IMR-90 (cell line): ENCODE data around the gene OR6T1. TPM values are rescaled to one million over a fixed set of nuclear protein-coding genes. Genes with fewer than 3 reads are reported as not detected.

Experiments used
- ATAC-seq: fragments of 200-7000 bp; cut with Tn5 transposase; 2 replicates; pipeline ENCODE4 v1.9.1; 2020; ENCODE audit warnings: low read depth, mild to moderate bottlenecking, moderate library complexity
- BruUV-seq: library from RNA; stranded (reverse); fragments of 400-500 nt; replicated peaks from 2 replicates; lab custom pipeline; 2021; lab: Mats Ljungman, UMichigan
- CTCF ChIA-PET: fragments of 300-600 bp; formaldehyde crosslinking; extraction: SDS; loops from one replicate; lab custom pipeline; 2021; ENCODE audit warnings: antibody characterized with exemption; lab: Yijun Ruan, JAX
- POLR2A ChIA-PET: fragments of 300-600 bp; sonication (Branson Sonifier 250); formaldehyde crosslinking; loops from one replicate; lab custom pipeline; 2022; ENCODE audit warnings: antibody characterized with exemption; ENCODE audit not compliant: unreplicated experiment; lab: Charles Lee
- DNase-seq: peaks from one replicate; pipeline ENCODE4 v3.0.0; 2013
- H2AFZ ChIP-seq: replicated peaks from 2 replicates; pipeline ENCODE3; 2013; ENCODE audit warnings: low read length, mild to moderate bottlenecking; ENCODE audit not compliant: poor library complexity
- H2AK5ac ChIP-seq: 2 replicates; pipeline ENCODE4 v1.6.1; 2013; ENCODE audit warnings: low read depth, low read length, inconsistent platforms
- H2AK9ac ChIP-seq: replicated peaks from 2 replicates; pipeline ENCODE3; 2013; ENCODE audit warnings: mild to moderate bottlenecking, low read depth, low read length, moderate library complexity; ENCODE audit not compliant: poor library complexity
- H2BK120ac ChIP-seq: 2 replicates; pipeline ENCODE4 v1.6.1; 2013; ENCODE audit warnings: low read depth, low read length, inconsistent platforms
- H2BK15ac ChIP-seq: 3 replicates; pipeline ENCODE4 v1.6.1; 2013; ENCODE audit warnings: low read depth, low read length, inconsistent platforms
- H2BK20ac ChIP-seq: 2 replicates; pipeline ENCODE4 v1.6.1; 2013; ENCODE audit warnings: low read depth, mild to moderate bottlenecking, inconsistent platforms, low read length, moderate library complexity
- H2BK5ac ChIP-seq: 2 replicates; pipeline ENCODE4 v1.6.1; 2013; ENCODE audit warnings: mild to moderate bottlenecking, low read depth, low read length, inconsistent platforms; ENCODE audit not compliant: poor library complexity, severe bottlenecking
- H3K14ac ChIP-seq: replicated peaks from 2 replicates; pipeline ENCODE4 v1.6.1; 2013; ENCODE audit warnings: low read depth, low read length, inconsistent platforms
- H3K18ac ChIP-seq: 2 replicates; pipeline ENCODE4 v1.6.1; 2013; ENCODE audit warnings: low read depth, low read length, control low read depth
- H3K23ac ChIP-seq: 2 replicates; pipeline ENCODE4 v1.6.1; 2013; ENCODE audit warnings: low read depth, low read length, inconsistent platforms
- H3K27ac ChIP-seq: 2 replicates; pipeline ENCODE4 v1.5.1; 2013; ENCODE audit warnings: mild to moderate bottlenecking, control low read depth, low read length; ENCODE audit not compliant: insufficient read depth
- H3K27me3 ChIP-seq: 2 replicates; pipeline ENCODE4 v1.6.1; 2013; ENCODE audit warnings: low read length; ENCODE audit not compliant: control insufficient read depth, insufficient read depth
- H3K36me3 ChIP-seq: 2 replicates; pipeline ENCODE4 v1.6.1; 2013; ENCODE audit warnings: low read length, mixed read lengths; ENCODE audit not compliant: control insufficient read depth, insufficient read depth
- H3K4ac ChIP-seq: 2 replicates; pipeline ENCODE4 v1.6.1; 2013; ENCODE audit warnings: low read depth, low read length, inconsistent platforms
- H3K4me1 ChIP-seq: 2 replicates; pipeline ENCODE4 v1.6.1; 2013; ENCODE audit warnings: low read length, mixed read lengths; ENCODE audit not compliant: control insufficient read depth, insufficient read depth
- H3K4me2 ChIP-seq: 2 replicates; pipeline ENCODE4 v1.6.1; 2013; ENCODE audit warnings: low read depth, mild to moderate bottlenecking, control low read depth, low read length, moderate library complexity
- H3K4me3 ChIP-seq: 2 replicates; pipeline ENCODE4 v1.5.1; 2013; ENCODE audit warnings: low read depth, mild to moderate bottlenecking, control low read depth, low read length, moderate library complexity; ENCODE audit not compliant: insufficient read depth
- H3K56ac ChIP-seq: 2 replicates; pipeline ENCODE4 v1.6.1; 2013; ENCODE audit warnings: low read length, inconsistent platforms; ENCODE audit not compliant: insufficient read depth; ENCODE audit errors: extremely low read depth
- H3K79me1 ChIP-seq, 2 experiments: 2 replicates each; pipeline ENCODE4 v1.6.1; 2013; ENCODE audit warnings: low read length in 2 of 2, inconsistent platforms in 1 of 2, low read depth in 1 of 2
- H3K9ac ChIP-seq: 2 replicates; pipeline ENCODE4 v1.6.1; 2013; ENCODE audit warnings: low read depth, low read length, control low read depth
- H3K9me1 ChIP-seq: 2 replicates; pipeline ENCODE4 v1.6.1; 2013; ENCODE audit warnings: low read length, inconsistent platforms; ENCODE audit not compliant: insufficient read depth
- H3K9me3 ChIP-seq: 2 replicates; pipeline ENCODE4 v1.6.1; 2013; ENCODE audit warnings: low read length; ENCODE audit not compliant: control insufficient read depth, insufficient read depth
- H4K20me1 ChIP-seq: 2 replicates; pipeline ENCODE4 v1.6.1; 2013; ENCODE audit warnings: low read length, inconsistent platforms; ENCODE audit not compliant: insufficient read depth
- H4K5ac ChIP-seq: 2 replicates; pipeline ENCODE4 v1.6.1; 2013; ENCODE audit warnings: mild to moderate bottlenecking, low read depth, low read length, control low read depth
- H4K8ac ChIP-seq, 2 experiments: 2 replicates each; pipeline ENCODE4 v1.6.1; 2013; ENCODE audit warnings: low read depth in 2 of 2, low read length in 2 of 2, control low read depth in 1 of 2, inconsistent platforms in 1 of 2
- H4K91ac ChIP-seq: 2 replicates; pipeline ENCODE4 v1.6.1; 2013; ENCODE audit warnings: low read depth, low read length, inconsistent platforms; ENCODE audit not compliant: insufficient read depth
- BHLHE40 ChIP-seq: fragments of 150-350 bp; IDR thresholded peaks from 2 replicates; pipeline ENCODE4 v1.6.1; 2016; ENCODE audit warnings: mild to moderate bottlenecking, low read depth, low read length
- CEBPB ChIP-seq: IDR thresholded peaks from 2 replicates; pipeline ENCODE4 v1.6.1; 2012; ENCODE audit warnings: low read depth, low read length, improper control_type of control experiment
- CHD1 ChIP-seq: IDR thresholded peaks from 2 replicates; pipeline ENCODE4 v1.6.1; 2012; ENCODE audit warnings: low read depth, low read length, improper control_type of control experiment
- FOS ChIP-seq: fragments of 150-350 bp; IDR thresholded peaks from 2 replicates; pipeline ENCODE4 v1.6.1; 2016; ENCODE audit warnings: low read depth, low read length
- MAFK ChIP-seq: IDR thresholded peaks from 2 replicates; pipeline ENCODE4 v1.6.1; 2012; ENCODE audit warnings: low read depth, low read length, improper control_type of control experiment
- MAZ ChIP-seq: IDR thresholded peaks from 2 replicates; pipeline ENCODE4 v1.6.1; 2012; ENCODE audit warnings: low read depth, mild to moderate bottlenecking, low read length, improper control_type of control experiment, moderate library complexity, borderline replicate concordance
- MXI1 ChIP-seq: IDR thresholded peaks from 2 replicates; pipeline ENCODE4 v1.6.1; 2012; ENCODE audit warnings: low read depth, mild to moderate bottlenecking, low read length, moderate library complexity, borderline replicate concordance
- NFE2L2 ChIP-seq: fragments of 150-350 bp; IDR thresholded peaks from 2 replicates; pipeline ENCODE4 v1.6.1; 2016; ENCODE audit warnings: low read depth, mild to moderate bottlenecking, low read length
- POLR2A ChIP-seq: IDR thresholded peaks from 2 replicates; pipeline ENCODE4 v1.6.1; 2012; ENCODE audit warnings: mild to moderate bottlenecking, low read depth, low read length
- RAD21 ChIP-seq: IDR thresholded peaks from 2 replicates; pipeline ENCODE4 v1.6.1; 2012; ENCODE audit warnings: low read length, improper control_type of control experiment
- RCOR1 ChIP-seq: IDR thresholded peaks from 2 replicates; pipeline ENCODE4 v1.6.1; 2012; ENCODE audit warnings: mild to moderate bottlenecking, low read length, improper control_type of control experiment; ENCODE audit not compliant: insufficient replicate concordance
- RFX5 ChIP-seq: IDR thresholded peaks from 2 replicates; pipeline ENCODE4 v1.8.0; 2012; ENCODE audit warnings: low read depth, mild to moderate bottlenecking, low read length, moderate library complexity
- SMC3 ChIP-seq: fragments of 150-350 bp; IDR thresholded peaks from 2 replicates; pipeline ENCODE4 v1.6.1; 2016; ENCODE audit warnings: low read depth, mild to moderate bottlenecking, antibody characterized with exemption, low read length, moderate library complexity
- WGBS, 2 experiments: methylation state at CpG; one replicate each; pipeline versions ENCODE4 v1.1.5 to v1.1.7; 2013; ENCODE audit warnings: missing lambda C conversion rate in 2 of 2; ENCODE audit not compliant: insufficient read length in 1 of 2; ENCODE audit errors: extremely low coverage in 2 of 2; 5-methylcytosine and 5-hydroxymethylcytosine counted together
- dilution Hi-C: fragments of 300-500 bp; cut with HindIII; formaldehyde crosslinking; loops from one replicate; pipeline ENCODE4 v1.14.3; 2018; ENCODE audit warnings: low sequenced_read_pairs; ENCODE audit not compliant: unreplicated experiment
- in situ Hi-C: fragments of 300-500 bp; cut with MboI; formaldehyde crosslinking; loops from 3 replicates; pipeline ENCODE4 v1.14.3; 2019; ENCODE audit warnings: low sequenced_read_pairs, inconsistent platforms, mixed read lengths
- intact Hi-C: fragments of 100-400 bp; cut with micrococcal nuclease; formaldehyde crosslinking; loops from 2 replicates; pipeline ENCODE4 v1.10.0; 2022
- polyA plus RNA-seq, 3 experiments: library from polyadenylated mRNA; depleted of rRNA; stranded (reverse); fragments of >200 nt; gene quantifications; 2 replicates each; pipeline ENCODE4 v1.2.3, GENCODE V29; 2012; ENCODE audit warnings: low replicate concordance in 1 of 3
- total RNA-seq: library from RNA; depleted of rRNA; stranded (reverse); fragments of >200 nt; gene quantifications from 2 replicates; pipeline ENCODE4 v1.2.3, GENCODE V29; 2012
- TF ChIP-seq, protein P1 (sequence below): fragments of 150-350 bp; IDR thresholded peaks from 2 replicates; pipeline ENCODE4 v1.6.1; 2016; ENCODE audit warnings: low read depth, mild to moderate bottlenecking, low read length, moderate library complexity, borderline replicate concordance
- TF ChIP-seq, protein P2 (sequence below): fragments of 150-350 bp; IDR thresholded peaks from 2 replicates; pipeline ENCODE4 v1.6.1; 2017; ENCODE audit warnings: mild to moderate bottlenecking, antibody characterized with exemption, low read length, low read depth
- TF ChIP-seq, protein P3 (sequence below): conservative IDR thresholded peaks from 2 replicates; pipeline ENCODE4 v1.5.1; 2012; ENCODE audit warnings: mild to moderate bottlenecking, low read depth, low read length, improper control_type of control experiment

Gene OR6T1
- total and polyA plus RNA-seq, 2 of the 4 experiments (the other 2 are of a cell fraction), result not detected

DNA sequence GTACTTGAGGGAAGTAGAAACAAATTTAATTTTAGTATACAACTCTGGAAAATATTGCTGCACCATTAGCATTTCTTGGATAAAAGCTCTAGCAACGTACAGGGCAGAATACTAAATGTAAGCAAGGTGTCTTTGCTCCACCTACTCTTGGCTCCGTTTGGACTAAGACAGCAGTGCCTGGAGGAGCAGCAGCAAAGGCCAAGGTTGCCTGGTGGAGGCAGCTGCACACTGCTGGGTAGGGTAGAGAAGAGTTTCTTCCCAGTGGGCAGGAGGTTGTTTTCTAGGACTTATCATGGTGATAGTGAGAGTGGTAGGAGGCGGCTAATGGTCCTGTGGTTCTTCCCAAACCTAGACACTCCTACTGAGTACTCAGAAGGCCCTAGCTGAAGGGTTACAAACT lies 43.8 kb downstream of the OR6T1 start:
- Histone ChIP-seq H2AFZ (no peak overlapping the region), H3K4me3 (no peak overlapping the region), H3K4me2 (no peak overlapping the region), H2AK5ac (no peak overlapping the region), H3K9me1 (no peaks in the 10 kb centered on the region), H4K8ac (no peak overlapping the region), H3K9ac (no peak overlapping the region), H2AK9ac (no peak overlapping the region), H2BK120ac (no peak overlapping the region), H3K27ac (no peak overlapping the region), H4K91ac (no peak overlapping the region), H4K20me1 (no peaks in the 10 kb centered on the region), H3K36me3 (no peaks in the 10 kb centered on the region), H3K56ac (no peak overlapping the region), H3K14ac (no peak overlapping the region), H3K4ac (no peak overlapping the region), H3K18ac (no peak overlapping the region), H3K23ac (no peak overlapping the region), H3K4me1 (no peaks in the 10 kb centered on the region), H2BK15ac (no peak overlapping the region), H2BK20ac (no peak overlapping the region), H2BK5ac (no peak overlapping the region), H3K27me3 (no peaks in the 10 kb centered on the region), H3K9me3 (0 out of 2 replicates have a peak, but pooled peaks cover 2% of the 10 kb centered on the region), H4K5ac (no peak overlapping the region), H3K79me1 (no peaks in the 10 kb centered on the region)
- TF ChIP-seq MAFK (no peak), RAD21 (no peak), MAZ (no peak), CEBPB (no peak), NFE2L2 (no peak), FOS (no peak), BHLHE40 (no peak), MXI1 (no peak), POLR2A (no peak), RFX5 (no peak), CHD1 (no peak), SMC3 (no peak), RCOR1 (no peak)
- TF ChIP-seq, protein P1, sequence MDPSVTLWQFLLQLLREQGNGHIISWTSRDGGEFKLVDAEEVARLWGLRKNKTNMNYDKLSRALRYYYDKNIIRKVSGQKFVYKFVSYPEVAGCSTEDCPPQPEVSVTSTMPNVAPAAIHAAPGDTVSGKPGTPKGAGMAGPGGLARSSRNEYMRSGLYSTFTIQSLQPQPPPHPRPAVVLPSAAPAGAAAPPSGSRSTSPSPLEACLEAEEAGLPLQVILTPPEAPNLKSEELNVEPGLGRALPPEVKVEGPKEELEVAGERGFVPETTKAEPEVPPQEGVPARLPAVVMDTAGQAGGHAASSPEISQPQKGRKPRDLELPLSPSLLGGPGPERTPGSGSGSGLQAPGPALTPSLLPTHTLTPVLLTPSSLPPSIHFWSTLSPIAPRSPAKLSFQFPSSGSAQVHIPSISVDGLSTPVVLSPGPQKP, result no peak
- TF ChIP-seq, protein P2, sequence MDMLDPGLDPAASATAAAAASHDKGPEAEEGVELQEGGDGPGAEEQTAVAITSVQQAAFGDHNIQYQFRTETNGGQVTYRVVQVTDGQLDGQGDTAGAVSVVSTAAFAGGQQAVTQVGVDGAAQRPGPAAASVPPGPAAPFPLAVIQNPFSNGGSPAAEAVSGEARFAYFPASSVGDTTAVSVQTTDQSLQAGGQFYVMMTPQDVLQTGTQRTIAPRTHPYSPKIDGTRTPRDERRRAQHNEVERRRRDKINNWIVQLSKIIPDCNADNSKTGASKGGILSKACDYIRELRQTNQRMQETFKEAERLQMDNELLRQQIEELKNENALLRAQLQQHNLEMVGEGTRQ, result no peak
- TF ChIP-seq, protein P3, sequence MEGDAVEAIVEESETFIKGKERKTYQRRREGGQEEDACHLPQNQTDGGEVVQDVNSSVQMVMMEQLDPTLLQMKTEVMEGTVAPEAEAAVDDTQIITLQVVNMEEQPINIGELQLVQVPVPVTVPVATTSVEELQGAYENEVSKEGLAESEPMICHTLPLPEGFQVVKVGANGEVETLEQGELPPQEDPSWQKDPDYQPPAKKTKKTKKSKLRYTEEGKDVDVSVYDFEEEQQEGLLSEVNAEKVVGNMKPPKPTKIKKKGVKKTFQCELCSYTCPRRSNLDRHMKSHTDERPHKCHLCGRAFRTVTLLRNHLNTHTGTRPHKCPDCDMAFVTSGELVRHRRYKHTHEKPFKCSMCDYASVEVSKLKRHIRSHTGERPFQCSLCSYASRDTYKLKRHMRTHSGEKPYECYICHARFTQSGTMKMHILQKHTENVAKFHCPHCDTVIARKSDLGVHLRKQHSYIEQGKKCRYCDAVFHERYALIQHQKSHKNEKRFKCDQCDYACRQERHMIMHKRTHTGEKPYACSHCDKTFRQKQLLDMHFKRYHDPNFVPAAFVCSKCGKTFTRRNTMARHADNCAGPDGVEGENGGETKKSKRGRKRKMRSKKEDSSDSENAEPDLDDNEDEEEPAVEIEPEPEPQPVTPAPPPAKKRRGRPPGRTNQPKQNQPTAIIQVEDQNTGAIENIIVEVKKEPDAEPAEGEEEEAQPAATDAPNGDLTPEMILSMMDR, result no peak
- WGBS, 2 experiments, result no CpG with 5 or more reads among the region's 3 CpGs
- dilution Hi-C loops (no loop called here), in situ Hi-C loops (no loop called here), intact Hi-C loops (no loop called here)
- ChIA-PET CTCF (no interaction called here), POLR2A (no interaction called here)
- DNase-seq (no peak), ATAC-seq (no peak)
- BruUV-seq, result no TSS peak
